Cortex of kidney (tissue), 1 donor: ENCODE measurements around the gene CCNE1.
A peak's percentile ranks its signal among the peaks of the same experiment; 100 is the strongest.

ENCODE experiments used
- DNase-seq: peaks from one replicate; lab custom pipeline; 2025; lab: John Stamatoyannopoulos, UW

The CCNE1 gene

GRCh38 chr19:29811125-29812079, at the start of gene CCNE1:
CCNE1 (plus strand) TSS chr19:29811991; CDS start chr19:29812556, 565 bp downstream.
- peak; percentile 45 for DNase-seq

DNA sequence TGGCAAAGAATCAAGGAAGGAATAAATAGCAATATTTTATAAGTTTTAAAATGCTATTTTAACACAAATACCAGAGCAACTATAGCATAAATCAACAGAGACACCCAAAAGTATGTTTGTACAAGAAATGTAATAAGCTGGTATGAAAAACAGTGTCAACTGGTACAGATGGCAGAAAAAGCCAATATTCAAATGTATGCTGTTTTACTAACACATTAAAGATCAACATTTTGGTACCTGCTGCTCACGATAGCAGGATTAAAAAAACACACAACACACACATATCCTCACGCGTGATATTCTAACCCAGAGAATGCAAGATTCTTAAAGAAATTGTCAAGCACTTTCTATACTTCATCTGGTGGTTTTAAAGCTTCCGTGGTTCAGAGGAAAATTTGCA, 48.6 kb upstream of the CCNE1 start:
- no peak for DNase-seq

DNA sequence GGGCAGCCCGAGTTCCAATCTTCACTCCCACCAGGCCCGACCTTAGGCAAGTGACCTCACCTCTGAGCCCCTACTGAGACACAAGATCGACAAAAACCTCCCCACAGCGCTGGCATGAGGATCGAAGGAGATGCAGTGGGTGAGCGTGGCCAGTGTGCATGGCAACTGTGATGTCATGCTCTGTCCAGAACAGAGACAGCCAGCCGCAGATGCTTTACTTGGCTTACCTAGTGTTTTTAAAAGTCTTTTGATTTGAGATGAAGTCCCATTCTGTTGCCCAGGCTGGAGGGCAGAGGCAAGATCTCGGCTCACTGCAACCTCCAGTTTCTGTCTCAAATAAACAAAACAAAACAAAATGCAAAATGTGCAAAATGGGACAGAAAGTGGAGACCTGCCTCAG, 47.4 kb upstream of the CCNE1 start:
- DNase-seq = no peak

- no peak for DNase-seq
Measured at GRCh38 chr19:29766100-29766499, 45.7 kb upstream of the CCNE1 start.

DNA sequence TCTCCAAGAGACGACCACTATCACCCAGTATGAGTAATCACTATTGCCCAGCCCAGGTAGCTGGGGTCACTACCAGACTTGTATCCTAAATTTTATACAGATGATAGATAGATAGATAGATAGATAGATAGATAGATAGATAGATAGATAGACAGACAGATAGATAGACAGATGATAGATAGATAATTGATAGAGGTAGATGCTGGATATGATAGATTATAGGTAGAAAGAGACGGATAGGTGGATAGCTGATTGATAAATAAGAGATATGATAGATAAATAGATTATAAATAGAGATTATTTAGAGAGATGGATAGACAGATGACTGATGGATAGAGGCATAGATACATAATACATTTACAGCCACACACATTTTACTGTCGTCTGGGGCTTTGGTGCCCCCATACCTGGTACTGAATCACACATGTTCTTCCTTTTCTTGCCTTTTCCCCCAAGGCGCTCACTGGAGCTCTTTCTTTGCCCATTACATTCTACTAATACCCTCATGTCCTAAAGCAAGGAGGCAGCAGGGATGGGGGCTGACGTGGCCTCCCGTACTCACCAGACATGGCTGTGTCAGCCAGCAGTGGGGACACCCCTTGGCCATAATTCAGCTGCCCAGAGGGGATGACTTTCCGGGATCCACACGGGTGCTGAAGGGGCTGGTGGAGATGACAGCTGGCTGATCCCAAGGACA, 44.6 kb upstream of the CCNE1 start:
- no peak for DNase-seq

DNA sequence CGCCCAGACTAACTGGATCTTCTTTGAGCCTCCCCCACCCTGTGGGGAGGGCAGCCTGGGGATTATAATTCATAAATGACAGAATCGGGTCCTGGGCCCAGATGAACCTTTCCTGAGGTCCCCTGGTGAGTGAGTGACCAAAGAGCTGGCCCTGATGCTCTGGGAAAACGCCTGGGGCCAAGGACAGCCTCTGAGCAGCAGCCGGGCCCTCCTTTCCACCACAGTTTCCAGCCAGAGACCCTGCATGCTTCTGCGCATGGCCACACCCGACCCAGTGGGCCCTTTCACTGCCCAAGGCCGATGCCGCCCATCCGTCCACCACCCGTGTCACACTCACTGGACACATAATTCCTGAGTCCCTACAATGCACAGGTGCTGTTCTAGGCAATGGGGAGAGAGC, 43.6 kb upstream of the CCNE1 start:
- no peak for DNase-seq

DNA sequence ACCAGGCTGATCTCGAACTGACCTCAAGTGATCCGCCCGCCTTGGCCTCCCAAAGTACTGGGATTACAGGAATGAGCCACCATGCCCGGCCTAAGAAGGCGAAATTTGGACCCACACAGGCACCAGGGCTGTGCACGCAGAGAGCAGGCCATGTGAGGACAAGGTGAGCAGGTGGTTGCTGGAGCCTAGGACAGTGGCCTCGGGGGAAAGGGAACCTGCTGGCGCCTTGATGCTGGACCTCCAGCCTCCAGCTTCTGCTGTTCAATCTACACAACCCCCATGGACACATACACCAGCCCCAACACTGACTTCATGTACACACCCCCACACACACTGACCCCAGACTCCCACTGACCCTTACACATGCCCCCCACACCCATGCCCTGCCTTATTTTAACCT, 41.8 kb upstream of the CCNE1 start:
- no peak for DNase-seq

GRCh38 chr19:29770648-29771047, 41.1 kb upstream of the CCNE1 start:
- no peak for DNase-seq

GRCh38 chr19:29771708-29772414, 39.9 kb upstream of the CCNE1 start:
- DNase-seq = no peak

DNA sequence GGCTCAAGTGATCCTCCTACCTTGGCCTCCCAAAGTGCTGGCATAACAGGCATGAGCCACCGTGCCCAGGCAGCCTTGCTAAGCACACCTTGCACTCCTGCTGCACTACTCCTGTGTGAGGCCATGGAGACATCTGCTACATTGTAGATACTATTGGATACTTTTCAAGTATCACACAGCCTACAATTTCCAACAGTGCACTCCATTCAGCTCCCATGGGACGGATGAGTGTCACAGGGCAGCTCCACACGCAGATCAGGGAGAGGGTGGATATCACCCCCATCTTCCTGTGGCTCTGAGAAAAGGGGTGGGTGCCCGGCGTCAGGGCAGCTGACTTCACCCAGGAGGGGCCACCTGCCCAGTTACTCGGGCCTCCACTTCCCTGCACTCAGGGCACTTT, 39.1 kb upstream of the CCNE1 start:
- DNase-seq = no peak

- DNase-seq = no peak
Measured at GRCh38 chr19:29773141-29773540, 38.6 kb upstream of the CCNE1 start.

GRCh38 chr19:29774126-29774525, 37.7 kb upstream of the CCNE1 start:
- DNase-seq = no peak

DNA sequence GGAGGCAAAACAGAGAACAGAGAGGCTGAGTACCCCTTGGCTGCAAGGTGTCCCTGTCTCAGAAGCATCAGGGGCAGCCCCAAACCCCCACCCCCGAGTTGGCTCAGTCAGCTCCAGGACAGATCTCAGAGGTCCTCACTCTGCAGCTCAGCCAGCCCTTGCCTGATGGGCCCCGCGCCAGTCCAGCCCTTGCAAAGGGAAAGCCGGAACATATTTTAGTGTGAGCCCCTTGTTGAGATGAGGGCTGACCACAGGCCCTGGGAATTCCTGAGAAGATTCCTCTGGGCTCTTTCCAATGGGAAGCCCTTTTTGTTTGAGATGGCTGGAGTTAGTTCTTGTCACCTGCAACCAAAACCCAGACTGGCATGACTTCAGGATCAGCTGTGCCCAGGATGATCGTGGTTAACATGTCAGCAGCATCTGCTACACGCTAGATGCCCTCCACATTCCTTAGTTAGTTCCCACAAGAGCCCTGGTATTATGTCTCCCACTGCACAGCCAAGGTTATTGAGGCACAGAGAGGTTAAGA, 33.9 kb upstream of the CCNE1 start:
- DNase-seq = no peak

GRCh38 chr19:29779921-29780320, 31.9 kb upstream of the CCNE1 start:
- no peak for DNase-seq

- DNase-seq = no peak
Measured at GRCh38 chr19:29781386-29782259, 30.2 kb upstream of the CCNE1 start.

DNA sequence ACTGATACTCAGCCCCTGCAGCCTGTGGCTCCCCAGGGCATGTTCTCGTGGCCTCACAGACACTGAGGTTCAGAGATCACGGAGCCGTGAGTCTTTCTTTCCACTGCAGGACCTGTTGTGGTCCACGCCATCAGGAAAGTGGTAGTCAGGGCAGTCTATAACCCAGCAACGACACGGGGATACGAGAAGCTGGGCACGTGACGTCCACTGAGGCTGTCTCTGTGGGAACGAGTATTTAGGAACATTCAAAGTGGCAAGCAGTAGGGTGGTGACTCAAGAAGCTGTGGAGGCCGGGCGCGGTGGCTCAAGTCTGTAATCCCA, 29.6 kb upstream of the CCNE1 start:
- no peak for DNase-seq

- no peak for DNase-seq
Measured at GRCh38 chr19:29783627-29784190, 28.1 kb upstream of the CCNE1 start.

DNA sequence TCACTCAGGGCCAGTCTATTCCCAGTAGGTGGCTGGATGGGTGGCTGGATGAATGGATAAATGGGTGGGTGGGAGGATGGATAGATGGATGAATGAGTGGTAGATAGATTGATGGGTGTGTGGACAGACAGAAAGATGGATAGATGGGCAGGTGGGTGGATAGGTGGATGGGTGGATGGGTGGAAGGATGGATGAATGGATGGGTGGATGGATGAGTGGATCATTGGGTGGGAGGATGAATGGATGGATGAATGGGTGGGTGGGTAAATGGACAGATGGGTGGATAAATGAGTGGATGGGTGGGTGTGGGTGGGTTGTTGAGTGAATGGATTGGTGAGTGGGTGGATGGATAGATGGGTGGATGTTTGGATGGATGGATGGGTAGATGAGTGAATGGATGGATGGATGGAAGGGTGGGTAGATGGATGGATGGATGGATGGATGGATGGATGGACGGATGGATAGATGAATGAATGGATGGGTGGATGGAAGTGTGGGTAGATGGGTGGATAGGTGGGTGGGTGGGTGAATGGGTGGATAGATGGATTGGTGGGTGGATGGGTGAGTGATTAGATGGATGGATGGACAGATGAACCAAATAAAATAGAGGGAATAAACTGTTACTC, 27.1 kb upstream of the CCNE1 start:
- DNase-seq = no peak

GRCh38 chr19:29785360-29785759, 26.4 kb upstream of the CCNE1 start:
- no peak for DNase-seq

DNA sequence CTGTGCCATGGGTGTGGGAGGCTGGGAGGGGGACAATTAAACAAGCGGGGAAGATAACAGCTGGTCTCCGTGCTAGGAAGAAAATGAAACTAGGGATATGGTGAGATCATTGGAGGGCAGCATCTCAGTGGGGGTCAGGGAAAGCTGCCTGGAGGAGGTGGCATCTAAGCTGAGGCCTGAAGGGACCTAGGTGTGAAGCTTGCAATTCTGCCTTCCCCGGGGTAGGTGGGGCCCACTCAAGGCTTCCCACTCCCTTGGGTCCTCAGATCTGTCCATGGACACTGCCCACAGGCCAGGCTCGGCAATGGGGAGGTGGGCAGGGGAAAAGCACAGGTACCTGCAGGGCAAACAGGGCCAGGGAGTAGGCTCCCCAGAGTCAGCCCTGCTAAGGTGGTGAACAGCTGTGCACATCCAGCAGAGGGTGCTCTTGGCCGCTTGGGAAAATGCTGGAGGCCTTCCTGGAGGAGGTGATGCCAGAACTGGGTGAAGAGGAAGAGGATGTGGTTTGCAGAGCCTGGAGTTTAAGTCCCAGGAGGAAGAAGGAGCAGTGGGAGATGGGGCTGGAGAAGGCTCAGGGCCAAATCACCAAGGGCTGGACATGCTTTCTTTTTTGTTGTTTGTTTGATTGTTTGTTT, 25.7 kb upstream of the CCNE1 start:
- DNase-seq = no peak
